GM06990 (cell line): Measurements from ENCODE around the gene TRPV3.

Experiments used
- DNase-seq: peaks from one replicate; pipeline ENCODE4 v3.0.0-alpha.2; 2011; ENCODE audit not compliant: insufficient read length; ENCODE audit errors: extremely low read depth
- H3K27me3 ChIP-seq: replicated peaks from 2 replicates; pipeline ENCODE4 v1.6.0; 2011; ENCODE audit warnings: low read length; ENCODE audit not compliant: control insufficient read depth, insufficient read depth
- H3K36me3 ChIP-seq: 2 replicates; pipeline ENCODE4 v1.5.1; 2011; ENCODE audit warnings: low read length; ENCODE audit not compliant: control insufficient read depth, insufficient read depth
- H3K4me3 ChIP-seq: replicated peaks from 2 replicates; pipeline ENCODE4 v1.5.1; 2011; ENCODE audit warnings: low read depth, mild to moderate bottlenecking, control low read depth, low read length
- CTCF ChIP-seq: IDR thresholded peaks from 2 replicates; pipeline ENCODE4 v1.5.1; 2011; ENCODE audit warnings: low read length, control low read depth, mild to moderate bottlenecking, inconsistent platforms; ENCODE audit not compliant: insufficient read depth, poor library complexity, severe bottlenecking

The TRPV3 gene

GRCh38 chr17:3542410-3543088 is 15.1 kb downstream of the TRPV3 start:
- no peak for TF ChIP-seq CTCF
- H3K27me3 ChIP-seq, result no peaks in the 10 kb centered on the region

GRCh38 chr17:3539881-3540540 is 17.6 kb downstream of the TRPV3 start:
- Histone ChIP-seq H3K27me3 (no peaks in the 10 kb centered on the region), H3K4me3 (no peak overlapping the region), H3K36me3 (peaks cover 1% of the 10 kb centered on the region; the same call in 1 of the 2 replicates)
- no peak for TF ChIP-seq CTCF
- DNase-seq, result no peak

More at GRCh38 chr17:3542410-3543088, 15.1 kb downstream of the TRPV3 start:
- no peak for DNase-seq
- Histone ChIP-seq H3K36me3 (peaks cover 1% of the 10 kb centered on the region; the same call in 1 of the 2 replicates), H3K4me3 (no peak overlapping the region)

- H3K27me3 ChIP-seq, result no peaks in the 10 kb centered on the region
- DNase-seq, result no peak
- H3K36me3 ChIP-seq, result no peaks in the 10 kb centered on the region; the same call in 1 of the 2 replicates
- H3K4me3 ChIP-seq, result no peak overlapping the region
- TF ChIP-seq CTCF, result no peak
Observed at GRCh38 chr17:3536716-3537115, 20.9 kb downstream of the TRPV3 start.

- no peaks in the 10 kb centered on the region for H3K27me3 ChIP-seq
- H3K36me3 ChIP-seq, result no peaks in the 10 kb centered on the region; the same call in 1 of the 2 replicates
- H3K4me3 ChIP-seq, result no peak overlapping the region
- peak; percentile 41 for TF ChIP-seq CTCF
- peak; percentile 84 for DNase-seq
Observed at GRCh38 chr17:3535253-3535995, 22.2 kb downstream of the TRPV3 start.

- Histone ChIP-seq H3K36me3 (no peaks in the 10 kb centered on the region; the same call in 1 of the 2 replicates), H3K4me3 (no peak overlapping the region), H3K27me3 (no peaks in the 10 kb centered on the region)
- TF ChIP-seq CTCF, result no peak
- DNase-seq, result no peak
Observed at GRCh38 chr17:3534881-3535252, 22.7 kb downstream of the TRPV3 start.
